ENCODE results near the gene PXMP2.

PXMP2 gene

GRCh38 chr12:132708150-132708549 is 20.8 kb downstream of the PXMP2 start:
- TF ChIP-seq CTCF (IDR thresholded peaks at IDR 0.05; ENCODE audit: insufficient read depth, low read length, poor library complexity, severe bottlenecking) (no peak), EZH2phosphoT487 (conservative IDR thresholded peaks at IDR 0.05; ENCODE audit: low read length) (no peak)
- Histone ChIP-seq H2AFZ (ENCODE audit: low read depth, low read length, severe bottlenecking) (no peak overlapping the region), H3K4me3 (ENCODE audit: insufficient read depth, low read length, poor library complexity, severe bottlenecking) (no peak overlapping the region), H3K9me3 (ENCODE audit: insufficient read depth, low read length) (no peaks in the 10 kb centered on the region), H3K4me2 (ENCODE audit: low read depth, low read length, poor library complexity, severe bottlenecking) (no peak overlapping the region), H3K79me2 (ENCODE audit: insufficient read depth, low read length) (peaks cover 34% of the 10 kb centered on the region), H3K27ac (ENCODE audit: low read depth, low read length) (no peak overlapping the region), H3K27me3 (ENCODE audit: low read length) (no peaks in the 10 kb centered on the region), H4K20me1 (ENCODE audit: low read depth, low read length) (no peaks in the 10 kb centered on the region), H3K9ac (ENCODE audit: low read length) (no peak overlapping the region), H3K9me2 (replicated peaks; ENCODE audit: insufficient read depth, low read length) (no peaks in the 10 kb centered on the region), H3K36me3 (ENCODE audit: low read length) (no peaks in the 10 kb centered on the region), H3F3A (ENCODE audit: insufficient read depth) (peaks cover 23% of the 10 kb centered on the region)

GRCh38 chr12:132710043-132710404 is 22.6 kb downstream of the PXMP2 start:
- no peaks in the 10 kb centered on the region for H3K36me3 ChIP-seq (ENCODE audit: low read length)
- peak overlapping the region; percentile 88 for H3K9ac ChIP-seq (ENCODE audit: low read length)
- H3K4me3 ChIP-seq (ENCODE audit: insufficient read depth, low read length, poor library complexity, severe bottlenecking): peak overlapping the region; percentile 97
- no peaks in the 10 kb centered on the region for H3K9me2 ChIP-seq (replicated peaks; ENCODE audit: insufficient read depth, low read length)
- TF ChIP-seq CTCF (IDR thresholded peaks at IDR 0.05; ENCODE audit: insufficient read depth, low read length, poor library complexity, severe bottlenecking): no peak
- H3K4me2 ChIP-seq (ENCODE audit: low read depth, low read length, poor library complexity, severe bottlenecking): peak overlapping the region; percentile 91
- H3F3A ChIP-seq (ENCODE audit: insufficient read depth): peaks cover 23% of the 10 kb centered on the region
- H4K20me1 ChIP-seq (ENCODE audit: low read depth, low read length): no peaks in the 10 kb centered on the region
- peak overlapping the region; percentile 75 for H2AFZ ChIP-seq (ENCODE audit: low read depth, low read length, severe bottlenecking)
- no peaks in the 10 kb centered on the region for H3K9me3 ChIP-seq (ENCODE audit: insufficient read depth, low read length)
- no peaks in the 10 kb centered on the region for H3K27me3 ChIP-seq (ENCODE audit: low read length)
- peak overlapping the region; percentile 77 for H3K27ac ChIP-seq (ENCODE audit: low read depth, low read length)
- peaks cover 53% of the 10 kb centered on the region for H3K79me2 ChIP-seq (ENCODE audit: insufficient read depth, low read length)

- H4K20me1 ChIP-seq (ENCODE audit: low read depth, low read length): no peaks in the 10 kb centered on the region
- no peaks in the 10 kb centered on the region for H3K36me3 ChIP-seq (ENCODE audit: low read length)
- peaks cover 54% of the 10 kb centered on the region for H3K79me2 ChIP-seq (ENCODE audit: insufficient read depth, low read length)
- H3K4me2 ChIP-seq (ENCODE audit: low read depth, low read length, poor library complexity, severe bottlenecking): peak within 1 kb of the TSS; percentile 94
- H3F3A ChIP-seq (ENCODE audit: insufficient read depth): peaks cover 23% of the 10 kb centered on the region
- TF ChIP-seq EZH2phosphoT487 (conservative IDR thresholded peaks at IDR 0.05; ENCODE audit: low read length) (no peak), CTCF (IDR thresholded peaks at IDR 0.05; ENCODE audit: insufficient read depth, low read length, poor library complexity, severe bottlenecking) (no peak)
- H3K4me3 ChIP-seq (ENCODE audit: insufficient read depth, low read length, poor library complexity, severe bottlenecking): peak within 1 kb of the TSS; percentile 97
- H3K9me3 ChIP-seq (ENCODE audit: insufficient read depth, low read length): no peaks in the 10 kb centered on the region
- H3K27me3 ChIP-seq (ENCODE audit: low read length): no peaks in the 10 kb centered on the region
- peak within 1 kb of the TSS; percentile 88 for H3K9ac ChIP-seq (ENCODE audit: low read length)
- H2AFZ ChIP-seq (ENCODE audit: low read depth, low read length, severe bottlenecking): peak within 1 kb of the TSS; percentile 75
- no peaks in the 10 kb centered on the region for H3K9me2 ChIP-seq (replicated peaks; ENCODE audit: insufficient read depth, low read length)
- peak within 1 kb of the TSS; percentile 77 for H3K27ac ChIP-seq (ENCODE audit: low read depth, low read length)
Measured at GRCh38 chr12:132710405-132711079, 23.2 kb downstream of the PXMP2 start, which contains the start of gene PGAM5. Gene PGAM5 (plus strand): TSS chr12:132710842. CDS start chr12:132710877, 35 bp downstream.

All from SU-DHL-6 (cell line).